NT2/D1 (cell line): ENCODE data around the gene MGA.

Experiments used
- SUZ12 ChIP-seq: IDR thresholded peaks from 2 replicates; pipeline ENCODE4 v1.6.1; 2011; ENCODE audit not compliant: insufficient read length, insufficient read depth; ENCODE audit errors: extremely low read depth
- YY1 ChIP-seq: IDR thresholded peaks from 2 replicates; pipeline ENCODE4 v1.6.1; 2011; ENCODE audit not compliant: insufficient read length, insufficient read depth
- ZNF274 ChIP-seq: IDR thresholded peaks from 2 replicates; pipeline ENCODE4 v1.6.1; 2011; ENCODE audit warnings: mild to moderate bottlenecking, low read depth, low read length

- TF ChIP-seq YY1 (no peak), ZNF274 (no peak), SUZ12 (no peak)
These were observed 8.8 kb upstream of the MGA start for GRCh38 chr15:41651373-41651772.
